ENCODE results near the gene GRAP. TPM values are rescaled to one million over a fixed set of nuclear protein-coding genes. Genes with fewer than 3 reads are reported as not detected.
"Not testable (repeated sequence)": the region's sequence is repeated elsewhere in the genome, so short reads cannot be mapped to it uniquely, and the experiment has no call there.

GRAP gene
- total RNA-seq, 1 experiment from 2014 or later: 0.21 TPM

DNA sequence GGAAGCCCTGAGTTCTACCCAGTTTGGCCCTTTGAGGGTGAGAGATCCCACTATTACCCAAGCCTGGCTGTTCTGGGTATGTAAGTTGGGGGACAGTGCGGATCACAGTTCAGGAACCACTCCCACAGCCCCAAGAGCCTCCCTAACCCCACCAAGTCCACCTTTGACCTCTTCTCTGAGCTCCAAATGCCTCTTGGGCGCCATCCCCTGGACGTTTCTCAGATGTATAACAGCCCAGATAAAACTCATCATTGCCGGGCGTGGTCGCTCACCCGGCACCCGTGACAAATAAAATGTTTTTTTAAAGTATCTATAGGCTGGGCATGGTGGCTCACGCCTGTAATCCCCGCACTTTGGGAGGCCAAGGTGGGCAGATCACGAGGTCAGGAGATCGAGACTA lies 8.7 kb upstream of the GRAP start:
- in situ Hi-C loops (cut with HindIII; ENCODE audit: low pct_unique_long_range_greater_than_20kb, low sequenced_read_pairs); BruUV-seq (replicated peaks); POLR2A ChIA-PET; DNase-seq (ENCODE audit: low read depth, low spot score); H3K9me3 ChIP-seq (ENCODE audit: control insufficient read depth, insufficient read depth, low read depth, low read length); intact Hi-C loops (cut with micrococcal nuclease; ENCODE audit: unreplicated experiment); H3K27ac ChIP-seq (ENCODE audit: low read length); H3K36me3 ChIP-seq (ENCODE audit: control insufficient read depth, insufficient read depth, low read length); H3K4me3 ChIP-seq (ENCODE audit: low read depth in 2 of 2, low read length in 2 of 2); CTCF ChIA-PET; H3K4me1 ChIP-seq (ENCODE audit: control insufficient read depth, insufficient read depth, low read length); H3K27me3 ChIP-seq (ENCODE audit: control insufficient read depth, insufficient read depth, low read length): not testable (repeated sequence)
- ATAC-seq: peak; percentile 89

GRCh38 chr17:19048826-19049225 lies 2.1 kb upstream of the GRAP start:
- H3K4me1 ChIP-seq (ENCODE audit: control insufficient read depth, insufficient read depth, low read length); H3K27me3 ChIP-seq (ENCODE audit: control insufficient read depth, insufficient read depth, low read length); H3K4me3 ChIP-seq (ENCODE audit: low read depth in 2 of 2, low read length in 2 of 2); intact Hi-C loops (cut with micrococcal nuclease; ENCODE audit: unreplicated experiment); CTCF ChIA-PET; in situ Hi-C loops (cut with HindIII; ENCODE audit: low pct_unique_long_range_greater_than_20kb, low sequenced_read_pairs); H3K9me3 ChIP-seq (ENCODE audit: control insufficient read depth, insufficient read depth, low read depth, low read length); ATAC-seq; BruUV-seq (replicated peaks); H3K36me3 ChIP-seq (ENCODE audit: control insufficient read depth, insufficient read depth, low read length); H3K27ac ChIP-seq (ENCODE audit: low read length); POLR2A ChIA-PET; DNase-seq (ENCODE audit: low read depth, low spot score): not testable (repeated sequence)

GRCh38 chr17:19047510-19047909 lies 753 bp upstream of the GRAP start:
- intact Hi-C loops (cut with micrococcal nuclease; ENCODE audit: unreplicated experiment); H3K4me1 ChIP-seq (ENCODE audit: control insufficient read depth, insufficient read depth, low read length); H3K27ac ChIP-seq (ENCODE audit: low read length); H3K27me3 ChIP-seq (ENCODE audit: control insufficient read depth, insufficient read depth, low read length); ATAC-seq; H3K36me3 ChIP-seq (ENCODE audit: control insufficient read depth, insufficient read depth, low read length); BruUV-seq (replicated peaks); H3K4me3 ChIP-seq (ENCODE audit: low read depth in 2 of 2, low read length in 2 of 2); CTCF ChIA-PET; H3K9me3 ChIP-seq (ENCODE audit: control insufficient read depth, insufficient read depth, low read depth, low read length); POLR2A ChIA-PET; DNase-seq (ENCODE audit: low read depth, low spot score); in situ Hi-C loops (cut with HindIII; ENCODE audit: low pct_unique_long_range_greater_than_20kb, low sequenced_read_pairs): not testable (repeated sequence)

- POLR2A ChIA-PET, ATAC-seq, CTCF ChIA-PET: not testable (repeated sequence)
Observed at GRCh38 chr17:19044643-19045042, 2.1 kb downstream of the GRAP start.

GRCh38 chr17:19043032-19043431 lies 3.7 kb downstream of the GRAP start:
- H3K4me3 ChIP-seq (ENCODE audit: low read depth in 2 of 2, low read length in 2 of 2); H3K4me1 ChIP-seq (ENCODE audit: control insufficient read depth, insufficient read depth, low read length); in situ Hi-C loops (cut with HindIII; ENCODE audit: low pct_unique_long_range_greater_than_20kb, low sequenced_read_pairs); DNase-seq (ENCODE audit: low read depth, low spot score); H3K27ac ChIP-seq (ENCODE audit: low read length); ATAC-seq; BruUV-seq (replicated peaks); H3K36me3 ChIP-seq (ENCODE audit: control insufficient read depth, insufficient read depth, low read length); intact Hi-C loops (cut with micrococcal nuclease; ENCODE audit: unreplicated experiment); H3K9me3 ChIP-seq (ENCODE audit: control insufficient read depth, insufficient read depth, low read depth, low read length); POLR2A ChIA-PET; CTCF ChIA-PET; H3K27me3 ChIP-seq (ENCODE audit: control insufficient read depth, insufficient read depth, low read length): not testable (repeated sequence)

More at GRCh38 chr17:19044643-19045042, 2.1 kb downstream of the GRAP start:
- H3K36me3 ChIP-seq (ENCODE audit: control insufficient read depth, insufficient read depth, low read length); DNase-seq (ENCODE audit: low read depth, low spot score); H3K9me3 ChIP-seq (ENCODE audit: control insufficient read depth, insufficient read depth, low read depth, low read length); H3K4me1 ChIP-seq (ENCODE audit: control insufficient read depth, insufficient read depth, low read length); in situ Hi-C loops (cut with HindIII; ENCODE audit: low pct_unique_long_range_greater_than_20kb, low sequenced_read_pairs); BruUV-seq (replicated peaks); H3K27ac ChIP-seq (ENCODE audit: low read length); H3K4me3 ChIP-seq (ENCODE audit: low read depth in 2 of 2, low read length in 2 of 2); H3K27me3 ChIP-seq (ENCODE audit: control insufficient read depth, insufficient read depth, low read length); intact Hi-C loops (cut with micrococcal nuclease; ENCODE audit: unreplicated experiment): not testable (repeated sequence)

DNA sequence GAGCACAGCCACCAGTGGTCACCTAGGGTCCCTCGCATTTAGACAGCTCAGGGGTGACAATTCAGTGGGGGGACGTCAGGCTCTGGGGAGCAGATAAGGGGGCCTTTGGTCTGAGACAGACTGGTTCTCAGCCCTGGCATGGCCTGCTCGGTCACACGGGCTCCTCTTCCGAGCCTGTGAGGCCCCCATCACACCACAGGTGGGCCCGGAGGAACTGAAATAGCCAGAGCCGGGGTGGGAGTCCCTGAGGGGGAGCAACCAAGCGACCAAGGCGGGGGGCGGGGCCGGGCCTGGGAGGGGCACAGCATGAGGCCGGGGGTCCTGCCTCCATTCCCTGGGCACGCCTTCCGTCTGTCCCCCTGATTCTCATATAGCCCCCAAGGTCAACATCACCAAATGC lies 4.4 kb downstream of the GRAP start:
- ATAC-seq; BruUV-seq (replicated peaks); in situ Hi-C loops (cut with HindIII; ENCODE audit: low pct_unique_long_range_greater_than_20kb, low sequenced_read_pairs): not testable (repeated sequence)

GRCh38 chr17:19041871-19042270 lies 4.9 kb downstream of the GRAP start:
- H3K27me3 ChIP-seq (ENCODE audit: control insufficient read depth, insufficient read depth, low read length); H3K36me3 ChIP-seq (ENCODE audit: control insufficient read depth, insufficient read depth, low read length); H3K9me3 ChIP-seq (ENCODE audit: control insufficient read depth, insufficient read depth, low read depth, low read length); in situ Hi-C loops (cut with HindIII; ENCODE audit: low pct_unique_long_range_greater_than_20kb, low sequenced_read_pairs); H3K4me1 ChIP-seq (ENCODE audit: control insufficient read depth, insufficient read depth, low read length); H3K4me3 ChIP-seq (ENCODE audit: low read depth in 2 of 2, low read length in 2 of 2); intact Hi-C loops (cut with micrococcal nuclease; ENCODE audit: unreplicated experiment); BruUV-seq (replicated peaks); ATAC-seq; DNase-seq (ENCODE audit: low read depth, low spot score); H3K27ac ChIP-seq (ENCODE audit: low read length); POLR2A ChIA-PET; CTCF ChIA-PET: not testable (repeated sequence)

More for the DNA sequence above, 4.4 kb downstream of the GRAP start:
- H3K4me3 ChIP-seq (ENCODE audit: low read depth in 2 of 2, low read length in 2 of 2); H3K4me1 ChIP-seq (ENCODE audit: control insufficient read depth, insufficient read depth, low read length); intact Hi-C loops (cut with micrococcal nuclease; ENCODE audit: unreplicated experiment); H3K27ac ChIP-seq (ENCODE audit: low read length); H3K27me3 ChIP-seq (ENCODE audit: control insufficient read depth, insufficient read depth, low read length); DNase-seq (ENCODE audit: low read depth, low spot score); CTCF ChIA-PET; H3K36me3 ChIP-seq (ENCODE audit: control insufficient read depth, insufficient read depth, low read length); H3K9me3 ChIP-seq (ENCODE audit: control insufficient read depth, insufficient read depth, low read depth, low read length); POLR2A ChIA-PET: not testable (repeated sequence)

GRCh38 chr17:19040350-19040749 lies 6.4 kb downstream of the GRAP start:
- H3K9me3 ChIP-seq (ENCODE audit: control insufficient read depth, insufficient read depth, low read depth, low read length); H3K27ac ChIP-seq (ENCODE audit: low read length); intact Hi-C loops (cut with micrococcal nuclease; ENCODE audit: unreplicated experiment); H3K4me1 ChIP-seq (ENCODE audit: control insufficient read depth, insufficient read depth, low read length); ATAC-seq; H3K36me3 ChIP-seq (ENCODE audit: control insufficient read depth, insufficient read depth, low read length); H3K4me3 ChIP-seq (ENCODE audit: low read depth in 2 of 2, low read length in 2 of 2); POLR2A ChIA-PET; DNase-seq (ENCODE audit: low read depth, low spot score); CTCF ChIA-PET; in situ Hi-C loops (cut with HindIII; ENCODE audit: low pct_unique_long_range_greater_than_20kb, low sequenced_read_pairs); H3K27me3 ChIP-seq (ENCODE audit: control insufficient read depth, insufficient read depth, low read length); BruUV-seq (replicated peaks): not testable (repeated sequence)

All from Panc1 (cell line).